HCT116 (cell line): ENCODE data around the gene CLDN2. TPM values are rescaled to one million over a fixed set of nuclear protein-coding genes. Genes with fewer than 3 reads are reported as not detected.
A peak's percentile ranks its signal among the peaks of the same experiment; 100 is the strongest.

Experiments
- ATAC-seq: fragments of 200-7000 bp; cut with Tn5 transposase; 2 replicates; pipeline ENCODE4 v1.9.1; 2020; ENCODE audit warnings: mild to moderate bottlenecking, moderate library complexity
- BruUV-seq: library from RNA; stranded (reverse); fragments of 400-500 nt; replicated peaks from 2 replicates; lab custom pipeline; 2021; lab: Mats Ljungman, UMichigan
- CTCF ChIA-PET: fragments of 300-600 bp; sonication (Branson Sonifier 250); formaldehyde crosslinking; loops from one replicate; lab custom pipeline; 2021; ENCODE audit warnings: antibody characterized with exemption; lab: Charles Lee
- POLR2A ChIA-PET: fragments of 300-600, 350-600 bp; sonication (Branson Sonifier 250); formaldehyde crosslinking; loops from one replicate; lab custom pipeline; 2021; ENCODE audit warnings: antibody characterized with exemption; lab: Charles Lee
- RAD21 ChIA-PET, 2 experiments: fragments of 300-600 bp; sonication (Branson Sonifier 250); formaldehyde crosslinking; loops; one replicate each; lab custom pipeline; 2023; ENCODE audit warnings: low total read pairs in 2 of 2; ENCODE audit not compliant: uncharacterized antibody in 2 of 2, unreplicated experiment in 2 of 2, low non-redundant PET in 1 of 2; lab: Charles Lee
- DNase-seq: peaks from one replicate; pipeline ENCODE4 v3.0.0-alpha.2; 2010; ENCODE audit warnings: low read depth, low spot score
- H2AFZ ChIP-seq: fragments of 200-600 bp; shearing (Covaris generic), sonication (generic); 2 replicates; pipeline ENCODE4 v1.6.1; 2017; ENCODE audit warnings: low read depth, mixed run types, mixed read lengths, antibody characterized with exemption, low read length; ENCODE audit not compliant: poor library complexity, severe bottlenecking
- H3K27ac ChIP-seq: 2 replicates; pipeline ENCODE4 v1.5.1; 2012; ENCODE audit warnings: low read depth, low read length
- H3K27me3 ChIP-seq: fragments of 200-600 bp; sonication (generic); 2 replicates; pipeline ENCODE4 v1.6.1; 2016; ENCODE audit warnings: mixed run types, low read length, mixed read lengths; ENCODE audit not compliant: insufficient read depth
- H3K36me3 ChIP-seq, 2 experiments: fragments of 200-500 bp in 1 of 2; fragments of 200-600 bp in 1 of 2; sonication (Bioruptor generic) in 1 of 2; sonication (generic) in 1 of 2; 2 replicates each; pipeline versions ENCODE4 v1.5.1 to v1.6.1; 2014 to 2016; ENCODE audit warnings: low read length in 2 of 2, inconsistent platforms in 1 of 2, mixed read lengths in 1 of 2, mixed run types in 1 of 2; ENCODE audit not compliant: insufficient read depth in 2 of 2, control insufficient read depth in 1 of 2
- H3K4me1 ChIP-seq, 2 experiments: fragments of 200-600 bp in 1 of 2; sonication (generic) in 1 of 2; 2 replicates each; pipeline versions ENCODE4 v1.5.1 to v1.6.1; 2012 to 2017; ENCODE audit warnings: low read length in 2 of 2, inconsistent platforms in 1 of 2, mild to moderate bottlenecking in 1 of 2, mixed read lengths in 1 of 2, mixed run types in 1 of 2, moderate library complexity in 1 of 2; ENCODE audit not compliant: insufficient read depth in 2 of 2, control insufficient read depth in 1 of 2
- H3K4me2 ChIP-seq: fragments of 200-600 bp; sonication (generic); 2 replicates; pipeline ENCODE4 v1.6.1; 2017; ENCODE audit warnings: mixed run types, low read length, mixed read lengths
- H3K4me3 ChIP-seq, 2 experiments: fragments of 200-600 bp in 1 of 2; sonication (generic) in 1 of 2; replicated peaks in 1 of 2; 2 replicates each; pipeline ENCODE4 v1.5.1; 2011 to 2016; ENCODE audit warnings: low read length in 2 of 2, control low read depth in 1 of 2, low read depth in 1 of 2, mild to moderate bottlenecking in 1 of 2, mixed read lengths in 1 of 2, mixed run types in 1 of 2
- H3K79me2 ChIP-seq: fragments of 200-600 bp; sonication (generic); 2 replicates; pipeline ENCODE4 v1.6.1; 2017; ENCODE audit warnings: mild to moderate bottlenecking, mixed run types, low read length, moderate library complexity, mixed read lengths; ENCODE audit not compliant: insufficient read depth
- H3K9ac ChIP-seq: fragments of 200-600 bp; sonication (generic); 2 replicates; pipeline ENCODE4 v1.6.1; 2016; ENCODE audit warnings: low read length, mixed read lengths
- H3K9me2 ChIP-seq: fragments of 200-600 bp; sonication (generic), shearing (Covaris generic); 2 replicates; pipeline ENCODE4 v1.6.1; 2017; ENCODE audit warnings: mixed run types, mild to moderate bottlenecking, moderate library complexity; ENCODE audit not compliant: insufficient read depth
- H3K9me3 ChIP-seq, 2 experiments: fragments of 200-500 bp in 1 of 2; fragments of 200-600 bp in 1 of 2; sonication (Bioruptor generic) in 1 of 2; sonication (generic) in 1 of 2; 2 replicates each; pipeline ENCODE4 v1.6.1; 2014 to 2017; ENCODE audit warnings: low read length in 2 of 2, mixed read lengths in 2 of 2, inconsistent platforms in 1 of 2, low read depth in 1 of 2, mild to moderate bottlenecking in 1 of 2, mixed run types in 1 of 2, moderate library complexity in 1 of 2; ENCODE audit not compliant: control insufficient read depth in 1 of 2, insufficient read depth in 1 of 2
- H4K20me1 ChIP-seq: fragments of 200-600 bp; sonication (generic), shearing (Covaris generic); 2 replicates; pipeline ENCODE4 v1.6.1; 2017; ENCODE audit warnings: mixed run types, mild to moderate bottlenecking, moderate library complexity; ENCODE audit not compliant: insufficient read depth
- CBX3 ChIP-seq: IDR thresholded peaks from 2 replicates; pipeline ENCODE4 v1.6.1; 2012; ENCODE audit warnings: low read depth
- CEBPB ChIP-seq: IDR thresholded peaks from 2 replicates; pipeline ENCODE4 v1.6.1; 2012; ENCODE audit warnings: low read depth
- CTCF ChIP-seq, 3 experiments: fragments of 200-600 bp in 1 of 3; sonication (generic) in 1 of 3; IDR thresholded peaks in 2 of 3; conservative IDR thresholded peaks in 1 of 3; 2 replicates each; pipeline ENCODE4 v1.5.1; 2012 to 2017; ENCODE audit warnings: low read depth in 2 of 3, low read length in 2 of 3, antibody characterized with exemption in 1 of 3, borderline replicate concordance in 1 of 3, control low read depth in 1 of 3, mild to moderate bottlenecking in 1 of 3, mixed read lengths in 1 of 3, mixed run types in 1 of 3, moderate library complexity in 1 of 3; ENCODE audit not compliant: insufficient read depth in 1 of 3
- EGR1 ChIP-seq: IDR thresholded peaks from 2 replicates; pipeline ENCODE4 v1.6.1; 2012; ENCODE audit warnings: low read depth
- EZH2 ChIP-seq: fragments of 200-600 bp; sonication (generic); IDR thresholded peaks from 2 replicates; pipeline ENCODE4 v1.6.1; 2017; ENCODE audit warnings: antibody characterized with exemption, mixed run types
- EZH2phosphoT487 ChIP-seq: fragments of 200-600 bp; IDR thresholded peaks from 2 replicates; pipeline ENCODE4 v1.6.1; 2018; ENCODE audit warnings: antibody characterized with exemption, borderline replicate concordance
- JUND ChIP-seq: IDR thresholded peaks from 2 replicates; pipeline ENCODE4 v1.6.1; 2012
- MAX ChIP-seq: IDR thresholded peaks from 2 replicates; pipeline ENCODE4 v1.6.1; 2012
- POLR2AphosphoS5 ChIP-seq: IDR thresholded peaks from 2 replicates; pipeline ENCODE4 v1.6.1; 2011; ENCODE audit warnings: mild to moderate bottlenecking, low read depth, low read length, moderate library complexity
- TCF7L2 ChIP-seq: IDR thresholded peaks from 2 replicates; pipeline ENCODE4 v1.7.0; 2011; ENCODE audit warnings: borderline replicate concordance, inconsistent platforms; ENCODE audit not compliant: insufficient read depth, insufficient read length; ENCODE audit errors: extremely low read depth
- ZFX ChIP-seq: fragments of 450-650 bp; IDR thresholded peaks from 2 replicates; pipeline ENCODE4 v1.6.1; 2017
- intact Hi-C: fragments of 100-400 bp; cut with micrococcal nuclease; formaldehyde crosslinking; loops from 2 replicates; pipeline ENCODE4 v1.10.0; 2022
- total RNA-seq: library from RNA; stranded (reverse); gene quantifications from one replicate; pipeline ENCODE4 v1.2.1, GENCODE V29; 2021; ENCODE audit not compliant: unreplicated experiment

The CLDN2 gene
- total RNA-seq, 1 experiment from 2014 or later: 0.10 TPM

GRCh38 chrX:106932960-106933537, 12.8 kb downstream of the CLDN2 start (continued):
- no peak for TF ChIP-seq EZH2phosphoT487
- TF ChIP-seq CTCF (IDR thresholded peaks at IDR 0.05 in 2 of 3, conservative IDR thresholded peaks at IDR 0.05 in 1 of 3; ENCODE audit: borderline replicate concordance in 1 of 3, insufficient read depth in 1 of 3, low read depth in 2 of 3, low read length in 2 of 3): no peak
- no peak for TF ChIP-seq EZH2
- no peak for TF ChIP-seq POLR2AphosphoS5
- TF ChIP-seq ZFX: no peak
- no peak for TF ChIP-seq CEBPB
- no peak for TF ChIP-seq JUND

GRCh38 chrX:106933538-106933961, 13.3 kb downstream of the CLDN2 start:
- TF ChIP-seq TCF7L2 (peak; percentile 87), EGR1 (no peak), EZH2 (no peak), MAX (no peak), JUND (no peak), CBX3 (no peak)
- H4K20me1 ChIP-seq: no peaks in the 10 kb centered on the region
- H3K4me3 ChIP-seq: no peak overlapping the region
- no peak overlapping the region for H2AFZ ChIP-seq
- POLR2A ChIA-PET: no interaction called here
- no TSS peak for BruUV-seq
- no peak overlapping the region for H3K4me2 ChIP-seq
- H3K36me3 ChIP-seq: no peaks in the 10 kb centered on the region
- intact Hi-C loops: no loop called here
- H3K9me3 ChIP-seq: no peaks in the 10 kb centered on the region
- H3K79me2 ChIP-seq: no peaks in the 10 kb centered on the region
- CTCF ChIA-PET: interaction anchor here (1.2 to 1.4 kb wide), 2 partner anchors 35 to 39 kb away, joined by 3 to 7 read pairs; no protein-coding TSS in a partner anchor
- no peaks in the 10 kb centered on the region for H3K9me2 ChIP-seq
- peaks cover 28 to 35% of the 10 kb centered on the region in 2 experiments for H3K4me1 ChIP-seq
- ATAC-seq (peak; percentile 63), DNase-seq (no peak)
- H3K27ac ChIP-seq: peak overlapping the region; percentile 32; the same call in 1 of the 2 replicates
- no peak overlapping the region for H3K9ac ChIP-seq
- RAD21 ChIA-PET: no interaction called here
- H3K27me3 ChIP-seq: no peaks in the 10 kb centered on the region
